ENCODE results near the gene PMEPA1.

The PMEPA1 gene

GRCh38 chr20:57612436-57612835 lies 97.4 kb downstream of the PMEPA1 start:
- POLR2A ChIA-PET: no interaction called here
- Histone ChIP-seq H3K4me3 (ENCODE audit: low read depth, low read length) (no peak overlapping the region), H3K27ac (ENCODE audit: extremely low read depth, low read depth, low read length) (no peak overlapping the region), H3K9me3 (ENCODE audit: control insufficient read depth, insufficient read depth, low read depth, low read length) (no peaks in the 10 kb centered on the region), H3K36me3 (ENCODE audit: control insufficient read depth in 2 of 2, insufficient read depth in 1 of 2, low read length in 2 of 2) (no peaks in the 10 kb centered on the region), H3K4me1 (ENCODE audit: control insufficient read depth, insufficient read depth, low read length) (no peaks in the 10 kb centered on the region)
- CTCF ChIA-PET: interaction anchor here (0.6 to 1.5 kb wide), 2 partner anchors 29 to 475 kb away, joined by 3 read pairs; no protein-coding TSS in a partner anchor
- no peak for TF ChIP-seq ZBTB21 (tag by site-specific recombination; IDR thresholded peaks at IDR 0.05)
- TF ChIP-seq ZNF791 (tag by site-specific recombination; IDR thresholded peaks at IDR 0.05): no peak
- TF ChIP-seq EGR2 (tag by site-specific recombination; IDR thresholded peaks at IDR 0.05; ENCODE audit: low read depth): no peak
- TF ChIP-seq BCL6B (tag by site-specific recombination; IDR thresholded peaks at IDR 0.05): no peak
- no peak for TF ChIP-seq ZNF391 (tag by site-specific recombination; IDR thresholded peaks at IDR 0.05; ENCODE audit: borderline replicate concordance, low read depth)
- no peak for TF ChIP-seq ZNF394 (tag by site-specific recombination; IDR thresholded peaks at IDR 0.05; ENCODE audit: borderline replicate concordance)
- TF ChIP-seq, protein P1, sequence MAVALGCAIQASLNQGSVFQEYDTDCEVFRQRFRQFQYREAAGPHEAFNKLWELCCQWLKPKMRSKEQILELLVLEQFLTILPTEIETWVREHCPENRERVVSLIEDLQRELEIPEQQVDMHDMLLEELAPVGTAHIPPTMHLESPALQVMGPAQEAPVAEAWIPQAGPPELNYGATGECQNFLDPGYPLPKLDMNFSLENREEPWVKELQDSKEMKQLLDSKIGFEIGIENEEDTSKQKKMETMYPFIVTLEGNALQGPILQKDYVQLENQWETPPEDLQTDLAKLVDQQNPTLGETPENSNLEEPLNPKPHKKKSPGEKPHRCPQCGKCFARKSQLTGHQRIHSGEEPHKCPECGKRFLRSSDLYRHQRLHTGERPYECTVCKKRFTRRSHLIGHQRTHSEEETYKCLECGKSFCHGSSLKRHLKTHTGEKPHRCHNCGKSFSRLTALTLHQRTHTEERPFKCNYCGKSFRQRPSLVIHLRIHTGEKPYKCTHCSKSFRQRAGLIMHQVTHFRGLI (tag by site-specific recombination; IDR thresholded peaks at IDR 0.05): no peak
- TF ChIP-seq SP3 (tag by site-specific recombination; IDR thresholded peaks at IDR 0.05): no peak
- TF ChIP-seq ZBTB6 (tag by site-specific recombination; IDR thresholded peaks at IDR 0.05): no peak
- no peak for TF ChIP-seq ZNF266 (tag by site-specific recombination; IDR thresholded peaks at IDR 0.05; ENCODE audit: low read depth)
- no peak for TF ChIP-seq ZNF530 (tag by site-specific recombination; IDR thresholded peaks at IDR 0.05; ENCODE audit: low read depth)
- no peak for TF ChIP-seq ZSCAN23 (tag by site-specific recombination; IDR thresholded peaks at IDR 0.05)
- no peak for TF ChIP-seq ZNF843 (tag by site-specific recombination; IDR thresholded peaks at IDR 0.05)
- TF ChIP-seq ZNF18 (tag by site-specific recombination; IDR thresholded peaks at IDR 0.05): no peak
- no peak for TF ChIP-seq ZFP3 (tag by site-specific recombination; IDR thresholded peaks at IDR 0.05; ENCODE audit: low read depth)
- TF ChIP-seq, protein P2, sequence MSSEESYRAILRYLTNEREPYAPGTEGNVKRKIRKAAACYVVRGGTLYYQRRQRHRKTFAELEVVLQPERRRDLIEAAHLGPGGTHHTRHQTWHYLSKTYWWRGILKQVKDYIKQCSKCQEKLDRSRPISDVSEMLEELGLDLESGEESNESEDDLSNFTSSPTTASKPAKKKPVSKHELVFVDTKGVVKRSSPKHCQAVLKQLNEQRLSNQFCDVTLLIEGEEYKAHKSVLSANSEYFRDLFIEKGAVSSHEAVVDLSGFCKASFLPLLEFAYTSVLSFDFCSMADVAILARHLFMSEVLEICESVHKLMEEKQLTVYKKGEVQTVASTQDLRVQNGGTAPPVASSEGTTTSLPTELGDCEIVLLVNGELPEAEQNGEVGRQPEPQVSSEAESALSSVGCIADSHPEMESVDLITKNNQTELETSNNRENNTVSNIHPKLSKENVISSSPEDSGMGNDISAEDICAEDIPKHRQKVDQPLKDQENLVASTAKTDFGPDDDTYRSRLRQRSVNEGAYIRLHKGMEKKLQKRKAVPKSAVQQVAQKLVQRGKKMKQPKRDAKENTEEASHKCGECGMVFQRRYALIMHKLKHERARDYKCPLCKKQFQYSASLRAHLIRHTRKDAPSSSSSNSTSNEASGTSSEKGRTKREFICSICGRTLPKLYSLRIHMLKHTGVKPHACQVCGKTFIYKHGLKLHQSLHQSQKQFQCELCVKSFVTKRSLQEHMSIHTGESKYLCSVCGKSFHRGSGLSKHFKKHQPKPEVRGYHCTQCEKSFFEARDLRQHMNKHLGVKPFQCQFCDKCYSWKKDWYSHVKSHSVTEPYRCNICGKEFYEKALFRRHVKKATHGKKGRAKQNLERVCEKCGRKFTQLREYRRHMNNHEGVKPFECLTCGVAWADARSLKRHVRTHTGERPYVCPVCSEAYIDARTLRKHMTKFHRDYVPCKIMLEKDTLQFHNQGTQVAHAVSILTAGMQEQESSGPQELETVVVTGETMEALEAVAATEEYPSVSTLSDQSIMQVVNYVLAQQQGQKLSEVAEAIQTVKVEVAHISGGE (tag by site-specific recombination; conservative IDR thresholded peaks at IDR 0.05; ENCODE audit: low read depth): no peak
- TF ChIP-seq GLI4 (tag by site-specific recombination; IDR thresholded peaks at IDR 0.05): no peak
- no peak for TF ChIP-seq ZNF211 (tag by site-specific recombination; IDR thresholded peaks at IDR 0.05; ENCODE audit: low read depth)
- no peak for TF ChIP-seq ZIC2 (tag by site-specific recombination; IDR thresholded peaks at IDR 0.05)
- TF ChIP-seq ZNF341 (tag by site-specific recombination; IDR thresholded peaks at IDR 0.05; ENCODE audit: low read depth): no peak
